ENCODE measurements around the gene DNAJC18. TPM values are rescaled to one million over a fixed set of nuclear protein-coding genes. Genes with fewer than 3 reads are reported as not detected.
"Not testable (repeated sequence)": the region's sequence is repeated elsewhere in the genome, so short reads cannot be mapped to it uniquely, and the experiment has no call there.

DNAJC18 gene
- total RNA-seq, 2 experiments from 2014 or later = 7.5 to 8.7 TPM

GRCh38 chr5:139478657-139479423 lies 39.5 kb upstream of the DNAJC18 start:
- Mint-ChIP-seq H3K4me3 (peak overlapping the region; percentile 83), H3K36me3 (ENCODE audit: low read depth) (peaks cover 70% of the 10 kb centered on the region), H3K27ac (peak overlapping the region; percentile 84), H3K4me1 (ENCODE audit: low read depth) (peaks cover 62% of the 10 kb centered on the region)
- peak overlapping the region in 1 of 2 donors; percentile 22 for H3K27ac ChIP-seq (ENCODE audit: low read depth in 1 of 2, low read length in 2 of 2)
- H3K4me1 ChIP-seq (ENCODE audit: insufficient read depth, low read length) = peaks cover 90% of the 10 kb centered on the region
- H3K9me3 Mint-ChIP-seq; DNase-seq; H3K4me3 ChIP-seq (ENCODE audit: low read length); H3K9me3 ChIP-seq (ENCODE audit: control insufficient read depth in 1 of 2, insufficient read depth in 1 of 2, low read length in 2 of 2); intact Hi-C loops (cut with DNase I, micrococcal nuclease); H3K27me3 Mint-ChIP-seq; ATAC-seq (ENCODE audit: poor library complexity); H3K27me3 ChIP-seq (ENCODE audit: control insufficient read depth in 1 of 2, insufficient read depth in 2 of 2, low read length in 2 of 2): not testable (repeated sequence)
- H3K36me3 ChIP-seq (ENCODE audit: insufficient read depth, low read length) = peaks cover 62% of the 10 kb centered on the region
- POLR2A ChIA-PET = interaction anchor here (0.8 to 4.8 kb wide), 3 partner anchors 8 to 40 kb away, joined by 3 to 43 read pairs (median 3); partner anchors contain the start of genes DNAJC18 and SMIM33
- CTCF ChIA-PET = interaction anchor here (1.0 to 2.5 kb wide), 2 partner anchors 39 to 57 kb away, joined by 3 to 11 read pairs; no protein-coding TSS in a partner anchor

GRCh38 chr5:139475865-139476617 lies 36.7 kb upstream of the DNAJC18 start:
- Histone ChIP-seq H3K36me3 (ENCODE audit: insufficient read depth, low read length) (peaks cover 62% of the 10 kb centered on the region), H3K27ac (ENCODE audit: low read depth in 1 of 2, low read length in 2 of 2) (peak overlapping the region in 1 of 2 donors; percentile 7), H3K9me3 (ENCODE audit: control insufficient read depth in 1 of 2, insufficient read depth in 1 of 2, low read length in 2 of 2) (no peaks in the 10 kb centered on the region), H3K27me3 (ENCODE audit: control insufficient read depth in 1 of 2, insufficient read depth in 2 of 2, low read length in 2 of 2) (no peaks in the 10 kb centered on the region), H3K4me3 (ENCODE audit: low read length) (no peak overlapping the region), H3K4me1 (ENCODE audit: insufficient read depth, low read length) (peaks cover 99% of the 10 kb centered on the region)
- Mint-ChIP-seq H3K27ac (peak overlapping the region; percentile 92), H3K4me3 (peak overlapping the region; percentile 81), H3K36me3 (ENCODE audit: low read depth) (peaks cover 53% of the 10 kb centered on the region), H3K27me3 (no peaks in the 10 kb centered on the region), H3K4me1 (ENCODE audit: low read depth) (peaks cover 82% of the 10 kb centered on the region), H3K9me3 (no peaks in the 10 kb centered on the region)
- no peak for DNase-seq
- TF ChIP-seq, protein P1, sequence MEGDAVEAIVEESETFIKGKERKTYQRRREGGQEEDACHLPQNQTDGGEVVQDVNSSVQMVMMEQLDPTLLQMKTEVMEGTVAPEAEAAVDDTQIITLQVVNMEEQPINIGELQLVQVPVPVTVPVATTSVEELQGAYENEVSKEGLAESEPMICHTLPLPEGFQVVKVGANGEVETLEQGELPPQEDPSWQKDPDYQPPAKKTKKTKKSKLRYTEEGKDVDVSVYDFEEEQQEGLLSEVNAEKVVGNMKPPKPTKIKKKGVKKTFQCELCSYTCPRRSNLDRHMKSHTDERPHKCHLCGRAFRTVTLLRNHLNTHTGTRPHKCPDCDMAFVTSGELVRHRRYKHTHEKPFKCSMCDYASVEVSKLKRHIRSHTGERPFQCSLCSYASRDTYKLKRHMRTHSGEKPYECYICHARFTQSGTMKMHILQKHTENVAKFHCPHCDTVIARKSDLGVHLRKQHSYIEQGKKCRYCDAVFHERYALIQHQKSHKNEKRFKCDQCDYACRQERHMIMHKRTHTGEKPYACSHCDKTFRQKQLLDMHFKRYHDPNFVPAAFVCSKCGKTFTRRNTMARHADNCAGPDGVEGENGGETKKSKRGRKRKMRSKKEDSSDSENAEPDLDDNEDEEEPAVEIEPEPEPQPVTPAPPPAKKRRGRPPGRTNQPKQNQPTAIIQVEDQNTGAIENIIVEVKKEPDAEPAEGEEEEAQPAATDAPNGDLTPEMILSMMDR (IDR thresholded peaks at IDR 0.05) = no peak
- intact Hi-C loops (cut with DNase I, micrococcal nuclease) = loop anchor here in 1 of 2 experiments (1.0 kb wide), 1 partner anchor 46 kb away; no protein-coding TSS in a partner anchor
- CTCF ChIA-PET = interaction anchor here (0.7 to 1.4 kb wide), 2 partner anchors 32 to 54 kb away, joined by 3 read pairs; no protein-coding TSS in a partner anchor
- POLR2A ChIA-PET = interaction anchor here (0.9 to 1.8 kb wide), 4 partner anchors 21 to 37 kb away, joined by 4 to 9 read pairs (median 6); partner anchors contain the start of gene DNAJC18
- ATAC-seq (ENCODE audit: poor library complexity) = no peak

GRCh38 chr5:139474890-139475791 lies 35.8 kb upstream of the DNAJC18 start:
- Mint-ChIP-seq H3K27ac (peak overlapping the region; percentile 92), H3K27me3 (no peaks in the 10 kb centered on the region), H3K9me3 (no peaks in the 10 kb centered on the region), H3K36me3 (ENCODE audit: low read depth) (peaks cover 44% of the 10 kb centered on the region), H3K4me3 (peak overlapping the region; percentile 81), H3K4me1 (ENCODE audit: low read depth) (peaks cover 82% of the 10 kb centered on the region)
- ATAC-seq (ENCODE audit: poor library complexity) (peak; percentile 65), DNase-seq (peak in 5 of 14 experiments; percentile 24 to 75 (median 55))
- CTCF ChIA-PET = interaction anchor here (1.3 to 1.4 kb wide), 2 partner anchors 13 to 53 kb away, joined by 3 read pairs; partner anchors contain the start of gene ECSCR
- POLR2A ChIA-PET = interaction anchor here (0.7 to 1.8 kb wide), 4 partner anchors 20 to 93 kb away, joined by 3 to 9 read pairs (median 6); partner anchors contain the start of gene DNAJC18
- TF ChIP-seq, protein P1 (IDR thresholded peaks at IDR 0.05) = no peak
- Histone ChIP-seq H3K4me1 (ENCODE audit: insufficient read depth, low read length) (peaks cover 98% of the 10 kb centered on the region), H3K9me3 (ENCODE audit: control insufficient read depth in 1 of 2, insufficient read depth in 1 of 2, low read length in 2 of 2) (no peaks in the 10 kb centered on the region), H3K27me3 (ENCODE audit: control insufficient read depth in 1 of 2, insufficient read depth in 2 of 2, low read length in 2 of 2) (no peaks in the 10 kb centered on the region), H3K27ac (ENCODE audit: low read depth in 1 of 2, low read length in 2 of 2) (peak overlapping the region in 1 of 2 donors; percentile 32), H3K36me3 (ENCODE audit: insufficient read depth, low read length) (peaks cover 54% of the 10 kb centered on the region), H3K4me3 (ENCODE audit: low read length) (peak overlapping the region; percentile 7)
- intact Hi-C loops (cut with DNase I, micrococcal nuclease) = loop anchor here (1.0 to 5.0 kb wide), 4 partner anchors 37 to 53 kb away; partner anchors contain the start of gene DNAJC18 (in 1 of the 2)

All from CD4-positive, alpha-beta T cell (primary cell).